C4-2B (cell line): ENCODE results near the gene MAP7D2.

Experiments
- H3K27ac ChIP-seq: fragments of 450-650 bp; 2 replicates; pipeline ENCODE4 v1.5.1; 2017
- ZFX ChIP-seq: fragments of 450-650 bp; IDR thresholded peaks from 2 replicates; pipeline ENCODE4 v1.6.1; 2017
- TF ChIP-seq, protein P1 (sequence below): fragments of 450-650 bp; conservative IDR thresholded peaks from 2 replicates; pipeline ENCODE4 v1.5.1; 2017; ENCODE audit warnings: mild to moderate bottlenecking

MAP7D2 gene

DNA sequence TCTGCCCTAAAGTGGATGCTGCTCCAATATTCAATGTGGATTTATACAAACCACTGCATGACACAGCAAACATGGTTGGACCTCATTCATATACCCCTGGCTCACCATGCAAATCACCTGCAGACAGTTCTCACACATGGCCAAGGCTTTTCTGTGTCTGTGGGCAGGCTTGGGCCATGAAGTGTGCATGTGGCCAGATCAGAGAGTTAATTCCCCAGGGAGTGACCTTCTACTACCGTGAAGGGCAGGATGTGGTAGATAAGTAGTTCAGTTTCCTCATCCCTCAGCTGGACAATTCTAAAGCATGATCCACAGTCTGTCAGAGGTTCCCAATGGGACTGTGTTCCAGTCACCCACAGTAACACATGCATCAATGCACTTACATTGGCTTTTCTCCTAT, 101.3 kb downstream of the MAP7D2 start:
- no peak overlapping the region; the same call in 1 of the 2 replicates for H3K27ac ChIP-seq
- TF ChIP-seq, protein P1, sequence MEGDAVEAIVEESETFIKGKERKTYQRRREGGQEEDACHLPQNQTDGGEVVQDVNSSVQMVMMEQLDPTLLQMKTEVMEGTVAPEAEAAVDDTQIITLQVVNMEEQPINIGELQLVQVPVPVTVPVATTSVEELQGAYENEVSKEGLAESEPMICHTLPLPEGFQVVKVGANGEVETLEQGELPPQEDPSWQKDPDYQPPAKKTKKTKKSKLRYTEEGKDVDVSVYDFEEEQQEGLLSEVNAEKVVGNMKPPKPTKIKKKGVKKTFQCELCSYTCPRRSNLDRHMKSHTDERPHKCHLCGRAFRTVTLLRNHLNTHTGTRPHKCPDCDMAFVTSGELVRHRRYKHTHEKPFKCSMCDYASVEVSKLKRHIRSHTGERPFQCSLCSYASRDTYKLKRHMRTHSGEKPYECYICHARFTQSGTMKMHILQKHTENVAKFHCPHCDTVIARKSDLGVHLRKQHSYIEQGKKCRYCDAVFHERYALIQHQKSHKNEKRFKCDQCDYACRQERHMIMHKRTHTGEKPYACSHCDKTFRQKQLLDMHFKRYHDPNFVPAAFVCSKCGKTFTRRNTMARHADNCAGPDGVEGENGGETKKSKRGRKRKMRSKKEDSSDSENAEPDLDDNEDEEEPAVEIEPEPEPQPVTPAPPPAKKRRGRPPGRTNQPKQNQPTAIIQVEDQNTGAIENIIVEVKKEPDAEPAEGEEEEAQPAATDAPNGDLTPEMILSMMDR, result no peak
- no peak for TF ChIP-seq ZFX

- no peak overlapping the region for H3K27ac ChIP-seq
- TF ChIP-seq, protein P1, result no peak
These were observed 105.1 kb downstream of the MAP7D2 start for GRCh38 chrX:20011608-20012007.

DNA sequence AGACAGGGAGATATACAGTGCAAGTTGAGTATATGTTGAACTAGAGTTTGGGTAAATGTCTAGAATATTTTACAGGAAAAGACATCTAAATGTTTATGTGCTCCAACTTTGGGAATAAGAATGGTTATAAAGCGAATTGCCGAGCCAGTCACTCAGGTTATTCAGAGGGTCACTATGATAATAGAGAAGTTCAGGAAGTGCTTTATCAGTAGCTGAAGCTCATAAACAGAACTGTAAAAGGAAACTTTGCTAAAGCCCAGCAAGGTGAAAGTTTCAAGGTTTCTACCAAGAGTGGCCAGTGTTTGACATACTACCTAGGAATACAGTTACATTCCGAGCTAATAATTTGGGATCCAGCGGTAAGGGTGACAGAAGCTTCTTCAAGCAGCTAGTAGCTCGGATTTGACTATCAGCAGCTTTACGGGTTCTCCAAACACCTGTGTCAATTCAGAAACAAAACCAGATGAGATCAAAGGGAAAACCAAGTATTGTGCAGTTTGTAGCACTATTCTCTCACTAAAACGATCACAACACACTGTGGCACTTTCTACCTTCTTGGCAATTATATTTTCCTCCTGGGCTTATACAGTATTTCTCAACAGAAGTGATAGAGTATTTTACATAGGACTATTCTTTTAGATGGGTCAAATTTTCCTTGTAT, 108.6 kb downstream of the MAP7D2 start:
- no peak for TF ChIP-seq ZFX
- TF ChIP-seq, protein P1, result no peak

DNA sequence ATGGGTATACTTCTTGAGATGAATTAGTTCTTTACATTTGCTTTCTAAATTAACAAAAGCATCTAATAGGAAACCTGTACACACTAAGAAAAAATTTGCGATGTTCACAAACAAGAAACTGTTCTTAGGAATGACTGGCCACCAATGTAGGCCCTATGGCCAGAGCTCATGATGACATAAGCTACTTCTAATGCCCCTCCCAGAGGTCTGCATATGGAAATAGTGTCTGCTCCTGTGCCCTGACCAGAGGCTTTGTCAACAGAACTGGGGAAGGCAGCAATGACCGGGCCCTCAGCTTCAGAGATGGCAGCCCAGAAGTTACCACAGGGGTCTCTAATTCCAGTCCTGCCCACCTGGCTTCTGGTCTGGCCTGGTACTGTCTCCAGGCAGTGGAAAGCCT, 110.8 kb downstream of the MAP7D2 start:
- TF ChIP-seq, protein P1, result no peak
- no peak for TF ChIP-seq ZFX
- no peak overlapping the region for H3K27ac ChIP-seq

More for the DNA sequence above, 108.6 kb downstream of the MAP7D2 start:
- H3K27ac ChIP-seq, result no peak overlapping the region

GRCh38 chrX:20001588-20001987, 115.1 kb downstream of the MAP7D2 start:
- no peak for TF ChIP-seq ZFX
- TF ChIP-seq, protein P1, result no peak
- no peak overlapping the region for H3K27ac ChIP-seq

DNA sequence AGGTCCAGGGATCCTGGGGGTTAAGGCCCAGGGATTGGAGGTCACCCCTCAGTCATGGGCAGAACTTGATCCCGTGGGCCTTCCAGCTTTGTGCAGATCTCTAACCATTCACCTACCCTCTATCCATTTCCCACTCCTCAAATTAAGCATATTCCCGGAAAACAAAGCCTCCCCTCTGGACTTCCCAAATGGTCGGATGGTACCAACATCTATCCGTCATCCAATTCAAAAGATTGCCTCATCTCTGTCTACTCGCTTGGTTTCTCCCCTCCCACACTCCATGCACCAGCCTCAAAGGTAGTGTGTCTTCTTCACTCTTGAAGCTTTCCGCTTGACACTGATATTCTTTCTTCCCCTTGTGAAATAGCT, 125.4 kb downstream of the MAP7D2 start:
- peak overlapping the region; percentile 69 for H3K27ac ChIP-seq
- TF ChIP-seq ZFX, result no peak
- TF ChIP-seq, protein P1, result peak; percentile 35

GRCh38 chrX:19990556-19991349, 126.0 kb downstream of the MAP7D2 start, which contains the start of gene BCLAF3:
TSS of gene BCLAF3 (minus strand) at chrX:19991061. CDS start at chrX:19970264, 20,797 bp downstream.
- TF ChIP-seq, protein P1, result peak; percentile 89
- no peak for TF ChIP-seq ZFX
- H3K27ac ChIP-seq, result peak within 1 kb of the TSS; percentile 69
